HL-60 (cell line): Measurements from ENCODE around the gene GPS1.

Experiments used
- GABPA ChIP-seq: IDR thresholded peaks from 2 replicates; pipeline ENCODE4 v1.6.1; 2012; ENCODE audit warnings: low read depth
- TF ChIP-seq, protein P1 (sequence below): IDR thresholded peaks from one replicate; pipeline ENCODE4 v1.5.1; 2011; ENCODE audit warnings: low read length, control low read depth, inconsistent platforms; ENCODE audit not compliant: insufficient read depth

DNA sequence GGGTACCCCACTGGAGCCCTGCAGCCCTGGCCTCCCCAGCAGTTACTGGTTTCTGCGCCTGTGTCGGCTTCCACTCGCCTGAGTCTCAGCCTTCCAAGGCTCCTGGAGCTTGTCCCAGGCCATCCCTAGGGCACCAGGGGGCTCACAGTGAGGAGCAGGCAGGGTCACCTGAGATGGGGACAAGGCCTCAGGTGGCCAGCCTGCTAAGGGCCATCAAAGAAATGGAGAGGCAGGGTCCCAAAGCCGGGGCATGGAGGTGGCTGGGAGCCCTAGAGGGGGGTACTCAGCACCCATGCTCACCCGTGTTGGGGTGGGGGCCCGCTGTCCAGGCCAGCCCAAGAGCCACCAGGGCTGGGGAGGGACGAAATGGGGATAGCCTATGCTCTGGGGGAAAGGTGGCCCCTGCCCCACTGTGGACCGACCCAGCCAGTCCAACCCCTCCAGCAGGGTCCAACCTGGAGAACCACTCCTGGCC lies 45.0 kb downstream of the GPS1 start:
- TF ChIP-seq, protein P1, sequence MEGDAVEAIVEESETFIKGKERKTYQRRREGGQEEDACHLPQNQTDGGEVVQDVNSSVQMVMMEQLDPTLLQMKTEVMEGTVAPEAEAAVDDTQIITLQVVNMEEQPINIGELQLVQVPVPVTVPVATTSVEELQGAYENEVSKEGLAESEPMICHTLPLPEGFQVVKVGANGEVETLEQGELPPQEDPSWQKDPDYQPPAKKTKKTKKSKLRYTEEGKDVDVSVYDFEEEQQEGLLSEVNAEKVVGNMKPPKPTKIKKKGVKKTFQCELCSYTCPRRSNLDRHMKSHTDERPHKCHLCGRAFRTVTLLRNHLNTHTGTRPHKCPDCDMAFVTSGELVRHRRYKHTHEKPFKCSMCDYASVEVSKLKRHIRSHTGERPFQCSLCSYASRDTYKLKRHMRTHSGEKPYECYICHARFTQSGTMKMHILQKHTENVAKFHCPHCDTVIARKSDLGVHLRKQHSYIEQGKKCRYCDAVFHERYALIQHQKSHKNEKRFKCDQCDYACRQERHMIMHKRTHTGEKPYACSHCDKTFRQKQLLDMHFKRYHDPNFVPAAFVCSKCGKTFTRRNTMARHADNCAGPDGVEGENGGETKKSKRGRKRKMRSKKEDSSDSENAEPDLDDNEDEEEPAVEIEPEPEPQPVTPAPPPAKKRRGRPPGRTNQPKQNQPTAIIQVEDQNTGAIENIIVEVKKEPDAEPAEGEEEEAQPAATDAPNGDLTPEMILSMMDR, result no peak
- TF ChIP-seq GABPA, result no peak
